Germinal center (tissue), 1 donor: ENCODE data around the gene PLSCR5.
A peak's percentile ranks its signal among the peaks of the same experiment; 100 is the strongest.

Source experiments
- DNase-seq: peaks from one replicate; pipeline ENCODE4 v3.0.0; 2012; ENCODE audit warnings: mixed read lengths, low spot score

The PLSCR5 gene

DNA sequence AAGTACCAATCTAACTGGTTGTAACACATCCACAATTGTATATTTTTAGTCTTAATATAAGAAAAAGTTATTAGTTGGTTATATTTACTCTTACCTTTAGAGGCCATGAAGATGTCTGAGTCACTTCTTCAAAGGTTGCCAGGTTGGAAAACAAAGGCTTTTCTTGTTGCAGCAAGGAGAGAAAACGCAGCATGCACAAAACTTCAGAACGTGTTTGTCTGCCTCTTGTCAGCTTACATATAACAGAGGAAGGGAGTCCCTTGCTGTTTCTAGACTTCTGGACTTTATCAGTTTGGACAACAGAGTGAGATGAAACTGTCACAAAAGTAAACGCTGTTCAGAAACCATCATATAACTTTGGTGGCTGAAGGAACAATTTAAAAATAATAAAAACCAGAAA lies at the start of gene PLSCR5:
Gene PLSCR5, minus strand, starts transcription at position 241 of the 400 bp plus-strand sequence. Its CDS starts 134 bp downstream, at position 107.
- no peak for DNase-seq

DNA sequence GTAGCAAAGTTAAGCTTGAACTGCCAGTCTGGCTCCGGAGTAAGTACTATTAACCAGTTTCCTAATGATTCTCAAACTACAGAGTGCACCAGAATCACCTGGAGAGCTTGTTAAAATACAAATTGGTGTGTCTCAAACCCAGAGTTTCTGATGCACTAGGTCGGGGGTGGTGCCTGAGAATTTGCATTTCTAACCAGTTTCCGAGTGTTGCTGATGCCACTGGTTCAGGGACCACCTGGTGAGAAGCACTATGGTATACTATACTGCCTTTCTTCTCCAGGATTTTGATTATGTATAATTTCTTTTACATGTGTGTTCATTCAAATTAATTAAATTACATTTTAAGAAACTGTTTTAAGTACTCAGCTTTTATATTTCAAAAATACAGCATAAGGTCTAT lies 48.8 kb upstream of the PLSCR5 start:
- no peak for DNase-seq

GRCh38 chr3:146650691-146651442 lies 45.7 kb upstream of the PLSCR5 start:
- no peak for DNase-seq

- DNase-seq = no peak
Measured at GRCh38 chr3:146646261-146646660, 41.1 kb upstream of the PLSCR5 start.

DNA sequence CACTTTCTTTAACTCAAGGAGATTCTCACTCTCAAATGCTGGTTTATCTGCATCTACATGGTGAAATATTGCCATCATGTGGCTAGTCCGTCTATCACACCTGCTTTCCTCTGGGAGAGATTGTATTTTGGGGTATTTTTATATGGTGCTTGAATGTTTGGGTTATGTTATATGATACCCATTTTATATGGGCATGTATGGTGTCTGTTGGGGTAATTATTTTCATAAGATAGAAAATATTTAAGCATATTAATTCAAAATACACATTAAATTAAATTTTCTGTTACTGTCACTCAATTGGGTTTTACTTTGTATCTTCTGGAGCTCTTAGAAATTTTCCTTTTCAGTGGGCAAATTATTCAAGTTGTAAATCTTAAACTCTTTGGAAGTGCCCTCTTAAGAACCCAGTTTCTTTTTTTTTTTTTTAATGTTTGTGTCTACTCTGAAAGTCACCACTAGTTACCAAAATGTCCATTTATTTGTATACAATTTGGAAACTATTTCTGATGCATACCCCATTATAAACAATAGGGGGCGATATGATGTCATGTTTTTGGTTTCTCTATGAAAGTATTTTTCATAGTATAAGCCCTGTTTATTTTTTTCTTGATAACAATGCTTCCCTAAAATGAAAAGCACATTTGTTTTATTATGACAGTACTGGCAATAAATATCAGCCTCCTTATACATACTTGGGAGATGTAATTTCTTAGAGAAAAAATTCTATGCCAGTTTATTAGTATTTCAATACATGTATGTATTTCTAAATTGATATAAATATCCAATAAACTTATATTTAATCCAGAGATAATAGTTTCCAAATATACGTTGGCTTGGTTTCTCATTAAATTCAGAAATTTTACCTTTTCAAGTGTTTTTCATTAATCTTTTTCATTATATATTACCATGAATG lies 36.1 kb upstream of the PLSCR5 start:
- peak; percentile 13 for DNase-seq

GRCh38 chr3:146640361-146640760 lies 35.2 kb upstream of the PLSCR5 start:
- DNase-seq = no peak

DNA sequence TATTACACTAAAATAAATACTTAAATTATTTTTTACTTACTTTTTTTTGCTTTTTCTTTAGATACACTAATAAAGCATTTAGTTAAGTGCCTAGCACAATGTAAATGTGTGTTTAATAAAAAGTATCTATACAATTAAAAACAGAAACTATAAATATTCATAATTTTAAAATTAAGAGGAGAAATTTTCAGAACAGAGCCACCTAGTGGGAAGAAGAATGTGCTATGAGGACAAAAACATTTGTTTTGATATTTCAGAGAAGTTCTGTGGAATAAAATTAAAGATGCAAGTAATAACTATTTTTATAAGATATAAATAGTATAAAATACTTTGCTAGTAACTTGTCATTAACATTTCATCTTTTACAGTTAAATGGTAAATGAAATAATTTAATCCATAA lies 33.6 kb upstream of the PLSCR5 start:
- no peak for DNase-seq

DNA sequence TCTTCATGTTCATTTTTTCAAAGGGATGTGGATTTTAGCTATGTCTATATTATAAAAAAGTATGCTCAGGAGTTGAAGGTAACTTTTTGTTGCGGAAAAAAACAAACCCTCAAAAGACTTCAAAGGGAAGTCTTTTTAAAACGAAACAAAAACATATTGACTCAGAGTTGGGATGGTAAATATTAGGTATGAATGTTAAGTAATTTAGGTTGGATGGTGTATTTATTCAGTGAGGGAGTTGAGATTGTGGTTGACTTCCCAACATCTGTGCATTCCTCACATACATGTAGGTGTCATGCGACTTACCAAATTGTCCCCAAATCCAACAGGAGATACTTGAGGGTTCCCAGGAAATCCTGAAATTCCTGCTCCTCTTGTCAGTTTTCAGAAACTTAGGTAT lies 32.7 kb upstream of the PLSCR5 start:
- no peak for DNase-seq

DNA sequence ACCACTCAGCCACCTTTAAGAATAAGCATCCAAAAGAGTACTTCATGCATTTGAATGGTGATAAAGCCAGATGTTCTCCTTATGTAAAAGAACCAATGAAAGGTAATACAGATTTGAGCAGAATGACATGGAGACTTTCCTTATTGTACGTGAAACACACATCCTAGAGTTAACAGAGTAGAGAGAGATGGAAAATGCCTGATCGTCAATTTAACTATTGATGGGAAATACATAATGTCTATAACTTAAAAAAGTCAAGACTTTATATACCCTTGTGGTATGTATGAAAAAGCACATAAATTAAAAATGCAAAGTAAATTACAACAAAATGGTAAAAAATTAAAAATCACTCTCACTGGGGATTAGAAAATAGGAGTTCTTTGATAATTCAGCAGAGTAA lies 31.7 kb upstream of the PLSCR5 start:
- no peak for DNase-seq

DNA sequence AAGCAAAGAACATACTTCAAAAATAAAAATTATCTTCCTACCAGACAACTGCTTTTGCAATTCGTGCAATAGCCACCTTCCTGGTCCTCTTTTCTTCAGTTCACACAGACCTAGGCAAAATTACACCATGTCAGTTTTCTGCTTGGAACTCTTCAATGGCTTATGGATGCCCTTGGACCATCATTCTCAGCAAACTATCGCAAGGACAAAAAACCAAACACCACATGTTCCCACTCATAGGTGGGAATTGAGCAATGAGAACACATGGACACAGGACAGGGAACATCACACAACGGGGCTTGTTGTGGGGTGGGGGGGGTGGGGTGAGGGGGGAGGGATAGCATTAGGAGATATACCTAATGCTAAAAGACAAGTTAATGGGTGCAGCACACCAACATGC lies 29.2 kb upstream of the PLSCR5 start:
- no peak for DNase-seq

DNA sequence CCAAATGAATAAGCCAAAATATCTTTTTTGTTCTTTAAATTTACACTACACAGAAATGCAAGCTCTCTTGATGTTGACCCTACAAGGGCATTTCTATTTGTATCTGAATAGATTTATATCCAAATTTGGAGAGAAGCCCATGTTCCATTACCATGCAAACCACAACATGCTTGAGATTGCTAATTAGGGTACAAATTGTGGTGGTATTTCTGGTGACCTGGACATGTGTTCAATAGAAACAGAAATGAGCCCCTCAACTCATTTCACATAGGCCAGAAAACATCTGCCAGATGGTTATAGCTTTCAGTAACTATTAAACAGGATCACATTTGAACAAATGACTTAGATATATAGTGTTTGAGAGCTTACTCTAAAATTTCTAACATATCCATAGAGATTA lies 23.5 kb upstream of the PLSCR5 start:
- DNase-seq = no peak

GRCh38 chr3:146626403-146627122 lies 21.4 kb upstream of the PLSCR5 start:
- no peak for DNase-seq

DNA sequence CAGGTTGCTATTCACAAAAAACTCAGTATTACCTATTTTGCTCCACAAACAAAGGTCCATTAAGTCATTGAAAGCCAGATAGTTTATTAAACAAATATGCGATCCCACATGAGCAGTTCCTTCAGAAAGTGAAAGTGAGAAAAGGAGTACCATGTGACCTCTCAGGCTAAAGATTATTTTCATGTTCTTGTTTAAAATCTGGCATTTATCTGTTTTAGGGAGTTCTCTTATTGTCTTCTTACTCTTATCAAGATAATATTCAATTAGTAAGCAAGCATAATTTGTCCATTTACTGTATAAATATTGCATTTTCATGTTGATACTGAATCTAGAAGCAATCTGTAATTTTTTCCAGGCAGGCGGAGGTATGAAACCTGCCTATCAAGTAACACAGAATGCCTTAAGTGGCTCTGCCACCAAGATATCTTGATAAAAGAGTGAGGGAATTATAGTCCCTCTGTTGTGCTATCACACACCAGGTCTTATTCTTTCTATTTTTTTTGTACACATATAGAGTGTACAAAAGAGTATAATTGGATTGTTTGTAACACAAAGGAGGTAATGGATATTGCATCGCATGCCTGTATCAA lies 20.1 kb upstream of the PLSCR5 start:
- no peak for DNase-seq

DNA sequence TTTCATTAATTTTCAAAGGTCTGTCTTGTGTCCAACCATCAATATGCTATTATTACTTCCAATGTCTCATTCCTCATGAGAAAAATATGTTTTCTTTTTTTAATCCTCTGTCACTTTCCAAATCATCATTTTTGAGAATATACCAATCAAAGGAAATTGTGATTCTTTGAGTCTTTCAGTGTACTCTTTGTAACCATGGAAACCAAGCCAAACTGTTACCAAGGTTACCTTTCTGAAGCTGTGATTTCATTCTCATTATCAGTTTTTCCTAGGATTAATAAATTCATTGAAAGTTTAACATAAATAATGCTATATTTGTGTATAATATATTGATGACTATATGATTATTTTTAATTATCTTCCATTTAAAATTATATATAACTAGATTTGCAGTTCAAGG lies 16.6 kb upstream of the PLSCR5 start:
- DNase-seq = no peak

DNA sequence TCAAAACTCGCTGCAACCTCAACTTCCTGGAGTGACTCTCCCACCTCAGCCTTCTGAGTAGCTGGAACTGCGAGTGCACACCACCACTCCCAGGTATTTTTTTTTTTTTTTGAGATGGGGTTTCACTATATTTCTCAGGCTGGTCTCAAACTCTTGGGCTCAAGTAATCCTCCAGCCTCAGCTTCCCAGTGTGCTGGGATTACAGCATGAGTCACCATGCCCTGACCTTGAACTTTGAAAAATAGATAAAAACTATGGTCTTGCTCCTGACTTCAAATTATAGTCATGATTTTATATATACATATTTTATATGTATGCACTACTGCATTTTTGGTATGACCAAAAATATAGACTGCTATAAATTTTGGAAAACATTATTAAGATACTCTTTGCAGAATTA lies 6.9 kb upstream of the PLSCR5 start:
- no peak for DNase-seq

DNA sequence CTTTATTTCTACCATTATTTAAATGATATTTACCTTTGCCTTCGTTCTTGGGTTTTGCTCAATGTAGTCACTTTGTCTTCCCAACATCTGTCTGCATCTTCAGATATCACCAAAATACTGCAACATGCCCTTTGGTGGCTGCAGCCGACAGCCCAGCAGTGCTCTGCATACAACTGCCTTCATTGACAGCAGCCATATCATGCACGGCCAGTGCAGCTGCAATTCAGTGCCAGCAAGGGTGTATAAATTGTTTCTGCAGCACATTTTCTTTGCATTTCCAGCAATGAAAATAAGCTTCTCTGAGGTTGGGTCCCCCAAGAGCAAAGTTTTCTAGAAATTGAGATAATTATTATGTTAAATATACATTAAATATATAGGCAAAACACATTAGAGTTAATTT lies 6.0 kb upstream of the PLSCR5 start:
- DNase-seq = no peak

DNA sequence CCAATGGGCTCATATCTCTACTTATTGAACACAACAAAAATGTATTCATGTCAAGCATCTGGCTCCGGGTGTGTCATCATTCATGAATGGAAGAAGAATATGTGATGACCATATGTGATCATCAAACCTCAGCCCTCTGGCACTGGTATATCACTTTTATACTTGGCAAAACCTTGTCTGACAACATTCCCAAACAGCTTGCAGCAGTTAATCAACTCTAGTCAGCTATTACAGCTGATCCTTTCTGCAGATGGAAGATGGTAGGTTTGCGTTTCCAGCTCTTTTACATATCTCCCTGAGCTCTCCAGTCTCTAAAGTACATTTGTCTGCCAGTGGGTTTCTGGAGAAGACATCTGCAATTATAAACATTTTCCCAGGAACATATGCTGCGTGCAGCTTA lies 6.6 kb downstream of the PLSCR5 start:
- no peak for DNase-seq

DNA sequence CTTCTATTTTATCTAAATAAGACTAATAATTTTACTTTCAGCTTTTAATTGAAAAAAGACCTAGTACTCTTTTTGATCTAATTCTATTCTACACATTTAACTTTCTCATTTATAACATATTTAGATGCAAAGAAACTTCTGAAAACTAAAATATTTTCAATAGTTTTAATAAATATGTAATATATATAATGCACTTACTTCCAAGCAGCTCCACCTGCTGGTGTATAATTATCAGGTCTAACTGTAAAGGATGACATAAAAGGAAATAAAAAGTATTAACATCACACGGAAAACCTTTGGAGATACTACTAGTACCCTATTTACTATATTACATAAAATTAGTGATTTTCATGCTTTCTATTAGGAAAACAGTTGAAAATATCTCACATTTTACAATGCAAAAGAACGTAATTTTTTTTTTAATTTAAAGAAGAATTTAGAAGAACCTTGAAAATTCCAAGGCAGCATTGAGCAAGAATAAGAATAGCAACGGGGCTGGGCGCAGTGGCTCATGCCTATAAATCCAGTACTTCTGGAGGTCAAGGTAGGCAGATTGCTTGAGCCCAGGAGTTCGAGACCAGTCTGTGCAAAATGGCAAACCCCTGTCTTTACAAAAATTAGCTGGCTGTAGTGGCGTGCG lies 10.2 kb downstream of the PLSCR5 start:
- no peak for DNase-seq

- DNase-seq = no peak
Measured at GRCh38 chr3:146593776-146594175, 11.4 kb downstream of the PLSCR5 start.

DNA sequence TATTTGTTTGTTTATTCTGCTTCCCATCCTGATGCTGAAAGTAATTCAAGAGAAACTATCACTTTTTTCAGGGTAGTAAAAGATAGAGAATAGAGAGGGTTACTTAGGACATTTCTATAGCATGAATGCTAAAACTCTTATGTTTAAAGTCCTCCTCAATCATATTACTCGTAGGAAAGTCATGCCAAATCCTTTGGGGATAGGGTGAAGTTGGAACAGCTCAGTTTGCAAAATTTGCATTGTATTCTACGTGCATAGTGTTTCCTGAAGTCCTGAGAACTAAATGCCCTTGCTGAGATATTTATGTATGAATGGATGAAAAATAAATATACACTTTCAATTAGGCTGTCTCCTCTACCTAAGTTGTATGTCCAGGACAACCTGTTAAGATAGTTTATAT lies 14.6 kb downstream of the PLSCR5 start:
- DNase-seq = no peak

DNA sequence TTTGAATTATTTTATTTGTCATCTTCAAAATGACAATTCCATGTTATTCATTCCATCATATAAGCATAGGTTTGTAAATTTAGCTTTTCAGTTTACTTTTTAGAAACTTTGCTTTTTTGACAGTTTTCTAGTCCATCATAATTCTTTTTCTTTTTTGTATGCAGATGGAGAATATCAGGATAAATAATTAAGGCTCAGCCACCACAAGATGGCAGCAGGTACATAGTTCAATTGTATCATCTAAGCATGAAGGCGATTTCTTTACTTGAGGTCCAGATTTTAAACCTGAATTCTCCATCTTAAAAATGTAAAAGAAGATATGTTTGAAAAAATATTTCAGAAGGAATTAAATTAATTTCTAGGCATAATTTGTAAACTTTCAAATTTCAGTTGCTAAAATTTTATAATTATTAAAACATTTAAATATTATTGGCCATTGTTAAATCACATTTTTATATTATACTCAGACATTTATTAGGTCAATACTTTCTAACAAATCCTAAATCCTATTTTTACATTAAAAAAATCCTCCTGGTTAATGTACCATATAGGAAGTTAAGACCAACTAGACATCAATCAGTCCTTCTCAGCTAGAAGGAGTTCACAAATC lies 15.1 kb downstream of the PLSCR5 start:
- peak; percentile 10 for DNase-seq
